Hepatocyte (in vitro differentiated cells): Measurements from ENCODE around the gene ARID4B.

Experiments used
- EZH2 ChIP-seq: fragments of 200-600 bp; sonication (generic); IDR thresholded peaks from 2 replicates; pipeline ENCODE4 v1.6.1; 2016; ENCODE audit warnings: antibody characterized with exemption, mild to moderate bottlenecking, borderline replicate concordance
- EZH2phosphoT487 ChIP-seq: fragments of 200-600 bp; sonication (generic); IDR thresholded peaks from one replicate; pipeline ENCODE4 v1.6.1; 2018; ENCODE audit warnings: antibody characterized with exemption, mild to moderate bottlenecking, low read depth, moderate library complexity; ENCODE audit not compliant: unreplicated experiment, severe bottlenecking
- TF ChIP-seq, protein P1 (sequence below): fragments of 200-600 bp; sonication (generic); IDR thresholded peaks from 2 replicates; pipeline ENCODE4 v1.5.1; 2016; ENCODE audit warnings: antibody characterized with exemption, mild to moderate bottlenecking; ENCODE audit not compliant: poor library complexity

DNA sequence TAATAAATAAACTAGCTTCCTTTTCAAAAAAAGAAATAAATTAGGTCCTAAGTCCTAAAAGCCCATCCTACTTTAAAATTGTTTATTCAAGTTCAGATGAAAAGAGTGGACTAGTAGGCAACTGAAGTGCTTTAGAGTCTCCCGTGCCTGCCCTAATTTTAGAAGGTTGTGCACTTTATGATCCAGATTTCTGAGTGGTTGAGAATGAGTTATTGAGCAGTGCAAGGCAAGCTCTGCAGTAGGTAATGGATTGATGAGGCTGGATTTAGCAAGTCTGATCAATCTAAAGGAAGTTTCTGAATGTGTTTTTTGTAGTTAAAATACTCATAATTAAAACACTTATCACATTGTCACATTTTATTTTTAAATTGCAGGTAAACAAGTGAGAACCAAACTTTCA, 13.4 kb upstream of the ARID4B start:
- no peak for TF ChIP-seq EZH2
- TF ChIP-seq, protein P1, sequence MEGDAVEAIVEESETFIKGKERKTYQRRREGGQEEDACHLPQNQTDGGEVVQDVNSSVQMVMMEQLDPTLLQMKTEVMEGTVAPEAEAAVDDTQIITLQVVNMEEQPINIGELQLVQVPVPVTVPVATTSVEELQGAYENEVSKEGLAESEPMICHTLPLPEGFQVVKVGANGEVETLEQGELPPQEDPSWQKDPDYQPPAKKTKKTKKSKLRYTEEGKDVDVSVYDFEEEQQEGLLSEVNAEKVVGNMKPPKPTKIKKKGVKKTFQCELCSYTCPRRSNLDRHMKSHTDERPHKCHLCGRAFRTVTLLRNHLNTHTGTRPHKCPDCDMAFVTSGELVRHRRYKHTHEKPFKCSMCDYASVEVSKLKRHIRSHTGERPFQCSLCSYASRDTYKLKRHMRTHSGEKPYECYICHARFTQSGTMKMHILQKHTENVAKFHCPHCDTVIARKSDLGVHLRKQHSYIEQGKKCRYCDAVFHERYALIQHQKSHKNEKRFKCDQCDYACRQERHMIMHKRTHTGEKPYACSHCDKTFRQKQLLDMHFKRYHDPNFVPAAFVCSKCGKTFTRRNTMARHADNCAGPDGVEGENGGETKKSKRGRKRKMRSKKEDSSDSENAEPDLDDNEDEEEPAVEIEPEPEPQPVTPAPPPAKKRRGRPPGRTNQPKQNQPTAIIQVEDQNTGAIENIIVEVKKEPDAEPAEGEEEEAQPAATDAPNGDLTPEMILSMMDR = no peak
- TF ChIP-seq EZH2phosphoT487 = no peak
